Smooth muscle cell (in vitro differentiated cells): ENCODE measurements around the gene EDAR. TPM values are rescaled to one million over a fixed set of nuclear protein-coding genes. Genes with fewer than 3 reads are reported as not detected.

ENCODE experiments used
- DNase-seq: peaks from one replicate; lab custom pipeline; 2025; ENCODE audit not compliant: unreplicated experiment; lab: John Stamatoyannopoulos, UW
- H2AFZ ChIP-seq: fragments of 200-600 bp; sonication (generic); 2 replicates; pipeline ENCODE4 v1.6.0; 2016; ENCODE audit warnings: antibody characterized with exemption, low read depth, mild to moderate bottlenecking
- H3F3A ChIP-seq: fragments of 200-600 bp; sonication (generic); 2 replicates; pipeline ENCODE4 v1.6.0; 2017; ENCODE audit warnings: antibody characterized with exemption, low read depth
- H3K27ac ChIP-seq: fragments of 200-600 bp; sonication (generic); 2 replicates; pipeline ENCODE4 v1.5.1; 2016; ENCODE audit warnings: low read depth, mild to moderate bottlenecking
- H3K27me3 ChIP-seq: fragments of 200-600 bp; sonication (generic); 2 replicates; pipeline ENCODE4 v1.6.1; 2016; ENCODE audit warnings: low read depth, mild to moderate bottlenecking
- H3K36me3 ChIP-seq: fragments of 200-600 bp; sonication (generic); 2 replicates; pipeline ENCODE4 v1.5.1; 2016; ENCODE audit warnings: low read depth
- H3K4me1 ChIP-seq: fragments of 200-600 bp; sonication (generic); 2 replicates; pipeline ENCODE4 v1.5.1; 2016; ENCODE audit warnings: low read depth
- H3K4me2 ChIP-seq: fragments of 200-600 bp; sonication (generic); 2 replicates; pipeline ENCODE4 v1.6.0; 2016; ENCODE audit warnings: mild to moderate bottlenecking
- H3K4me3 ChIP-seq: fragments of 200-600 bp; sonication (generic); 2 replicates; pipeline ENCODE4 v1.5.1; 2016; ENCODE audit warnings: mild to moderate bottlenecking
- H3K79me2 ChIP-seq: fragments of 200-600 bp; sonication (generic); 2 replicates; pipeline ENCODE4 v1.6.0; 2016; ENCODE audit warnings: low read depth, mild to moderate bottlenecking
- H3K9ac ChIP-seq: fragments of 200-600 bp; sonication (generic); 2 replicates; pipeline ENCODE4 v1.6.0; 2016; ENCODE audit warnings: low read depth
- H3K9me3 ChIP-seq: fragments of 200-600 bp; sonication (generic); replicated peaks from 2 replicates; pipeline ENCODE4 v1.5.1; 2016; ENCODE audit warnings: low read depth
- H4K20me1 ChIP-seq: fragments of 200-600 bp; sonication (generic); 2 replicates; pipeline ENCODE4 v1.6.0; 2016; ENCODE audit warnings: low read depth
- WGBS: methylation state at CpG from one replicate; pipeline ENCODE4 v1.1.7; 2016; ENCODE audit warnings: low lambda C conversion rate; 5-methylcytosine and 5-hydroxymethylcytosine counted together
- polyA plus RNA-seq: library from polyadenylated mRNA; unstranded; fragments of >200 nt; fragmentation: Nextera tagmentation; extraction: Ambion mirVana; gene quantifications from 2 replicates; pipeline ENCODE4 v1.2.1, GENCODE V29; 2016
- total RNA-seq: library from RNA; depleted of rRNA; stranded (reverse); fragments of >200 nt; gene quantifications from 2 replicates; pipeline ENCODE4 v1.2.3, GENCODE V29; 2014
- TF ChIP-seq, protein P1 (sequence below): fragments of 200-600 bp; sonication (generic); IDR thresholded peaks from 2 replicates; pipeline ENCODE4 v1.5.1; 2017; ENCODE audit warnings: borderline replicate concordance, mild to moderate bottlenecking, antibody characterized with exemption; ENCODE audit not compliant: insufficient read depth, poor library complexity, severe bottlenecking

EDAR gene
- total and polyA plus RNA-seq, 2 experiments from 2014 or later = 0.09 TPM; not detected in 1

DNA sequence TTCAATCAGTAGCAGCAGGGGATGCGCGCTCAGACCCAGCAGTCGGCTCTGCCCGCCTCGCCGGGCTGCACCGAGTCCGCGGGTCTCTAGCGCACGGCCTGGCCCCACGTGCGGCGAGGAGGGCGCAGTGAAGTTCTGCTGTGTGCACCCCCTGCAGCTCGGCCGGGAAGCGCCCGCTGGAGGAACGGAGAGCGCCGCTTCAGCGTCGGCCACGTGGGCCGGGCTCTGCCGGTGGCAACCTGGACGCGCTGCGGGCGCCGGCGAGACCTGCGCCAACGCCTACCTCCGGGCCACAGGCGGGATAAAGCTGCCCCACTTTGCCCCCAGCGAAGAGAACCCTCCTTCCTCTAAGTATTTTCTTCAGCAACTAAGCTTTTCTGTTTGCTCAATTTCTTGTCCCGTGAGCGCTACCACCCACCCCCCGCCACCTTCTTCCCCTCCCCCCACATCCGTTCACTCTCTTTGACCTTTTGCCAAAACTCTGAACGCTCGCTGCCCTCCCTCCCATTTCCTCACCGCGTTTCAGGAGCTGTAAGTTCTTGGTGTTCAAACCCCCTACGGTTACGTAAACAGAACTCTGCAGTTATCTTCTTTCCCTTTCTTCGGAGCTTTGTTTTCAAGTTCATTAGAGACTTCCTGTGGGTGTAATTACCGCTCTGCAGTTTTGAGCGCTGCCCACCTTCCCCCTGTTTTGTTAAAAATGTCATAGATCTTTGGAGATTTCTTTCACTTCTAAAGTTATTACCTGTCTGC, 42.6 kb upstream of the EDAR start:
- no peaks in the 10 kb centered on the region for H4K20me1 ChIP-seq
- no peaks in the 10 kb centered on the region for H3K79me2 ChIP-seq
- H3K4me3 ChIP-seq = peak overlapping the region; percentile 49
- H3K9ac ChIP-seq = no peak overlapping the region
- TF ChIP-seq, protein P1, sequence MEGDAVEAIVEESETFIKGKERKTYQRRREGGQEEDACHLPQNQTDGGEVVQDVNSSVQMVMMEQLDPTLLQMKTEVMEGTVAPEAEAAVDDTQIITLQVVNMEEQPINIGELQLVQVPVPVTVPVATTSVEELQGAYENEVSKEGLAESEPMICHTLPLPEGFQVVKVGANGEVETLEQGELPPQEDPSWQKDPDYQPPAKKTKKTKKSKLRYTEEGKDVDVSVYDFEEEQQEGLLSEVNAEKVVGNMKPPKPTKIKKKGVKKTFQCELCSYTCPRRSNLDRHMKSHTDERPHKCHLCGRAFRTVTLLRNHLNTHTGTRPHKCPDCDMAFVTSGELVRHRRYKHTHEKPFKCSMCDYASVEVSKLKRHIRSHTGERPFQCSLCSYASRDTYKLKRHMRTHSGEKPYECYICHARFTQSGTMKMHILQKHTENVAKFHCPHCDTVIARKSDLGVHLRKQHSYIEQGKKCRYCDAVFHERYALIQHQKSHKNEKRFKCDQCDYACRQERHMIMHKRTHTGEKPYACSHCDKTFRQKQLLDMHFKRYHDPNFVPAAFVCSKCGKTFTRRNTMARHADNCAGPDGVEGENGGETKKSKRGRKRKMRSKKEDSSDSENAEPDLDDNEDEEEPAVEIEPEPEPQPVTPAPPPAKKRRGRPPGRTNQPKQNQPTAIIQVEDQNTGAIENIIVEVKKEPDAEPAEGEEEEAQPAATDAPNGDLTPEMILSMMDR = no peak
- H3K9me3 ChIP-seq = no peaks in the 10 kb centered on the region
- H3K4me1 ChIP-seq = peaks cover 23% of the 10 kb centered on the region
- H3K27me3 ChIP-seq = no peaks in the 10 kb centered on the region
- peak overlapping the region; percentile 97 for H3K4me2 ChIP-seq
- no peak overlapping the region for H3K27ac ChIP-seq
- no peaks in the 10 kb centered on the region for H3K36me3 ChIP-seq
- peaks cover 3% of the 10 kb centered on the region for H3F3A ChIP-seq
- H2AFZ ChIP-seq = peak overlapping the region; percentile 94
- WGBS = under 1% methylated on average over 50 of the region's 51 CpGs
- no peak for DNase-seq

DNA sequence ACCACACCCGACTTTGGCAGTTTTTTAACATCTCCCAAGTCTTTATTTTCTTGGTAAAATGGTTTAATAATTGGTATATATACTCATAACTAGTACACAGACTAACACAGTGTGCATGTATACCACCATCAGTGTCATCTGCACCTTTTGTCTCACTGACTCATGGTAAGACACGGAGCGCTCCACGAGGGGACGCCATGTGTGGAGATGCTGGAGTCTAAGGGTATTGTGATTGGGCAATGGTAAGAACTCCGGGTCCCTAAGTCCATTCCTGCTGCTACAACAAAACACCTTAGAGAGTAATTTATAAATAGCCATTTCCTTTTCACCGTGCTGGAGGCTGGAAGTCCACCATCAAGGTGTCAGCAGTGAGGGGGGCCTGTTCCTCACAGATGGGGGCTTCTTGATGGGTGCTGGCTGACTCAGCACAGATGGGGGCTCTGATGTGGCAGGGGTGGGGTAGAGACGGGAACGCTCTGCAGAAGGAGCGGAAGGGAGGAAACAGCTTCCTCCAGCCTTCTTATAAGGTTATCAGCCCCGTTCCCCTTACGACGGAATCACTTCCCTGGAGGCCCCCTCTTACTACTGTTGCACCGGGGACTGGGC, 42.0 kb upstream of the EDAR start:
- peak overlapping the region; percentile 97 for H3K4me2 ChIP-seq

GRCh38 chr2:109029490-109030201, 40.6 kb upstream of the EDAR start:
- Histone ChIP-seq H3K4me1 (peaks cover 23% of the 10 kb centered on the region), H3K27me3 (no peaks in the 10 kb centered on the region), H3K27ac (no peak overlapping the region), H3K36me3 (no peaks in the 10 kb centered on the region), H4K20me1 (no peaks in the 10 kb centered on the region), H2AFZ (no peak overlapping the region), H3K79me2 (no peaks in the 10 kb centered on the region), H3K9me3 (no peaks in the 10 kb centered on the region), H3K9ac (no peak overlapping the region), H3F3A (peaks cover 3% of the 10 kb centered on the region), H3K4me3 (no peak overlapping the region), H3K4me2 (no peak overlapping the region)
- 55% methylated on average over 6 of the region's 6 CpGs for WGBS
- TF ChIP-seq, protein P1 = no peak
- no peak for DNase-seq

More for the DNA sequence above, 42.0 kb upstream of the EDAR start:
- Histone ChIP-seq H3K36me3 (no peaks in the 10 kb centered on the region), H3K27ac (no peak overlapping the region), H3K4me3 (peak overlapping the region; percentile 49), H3K27me3 (no peaks in the 10 kb centered on the region), H3K9me3 (no peaks in the 10 kb centered on the region), H3K9ac (no peak overlapping the region), H3F3A (peaks cover 3% of the 10 kb centered on the region), H4K20me1 (no peaks in the 10 kb centered on the region), H2AFZ (peak overlapping the region; percentile 94), H3K79me2 (no peaks in the 10 kb centered on the region), H3K4me1 (peaks cover 23% of the 10 kb centered on the region)
- 46% methylated on average over 14 of the region's 14 CpGs for WGBS
- TF ChIP-seq, protein P1 = no peak
- DNase-seq = no peak
